Common myeloid progenitor, CD34-positive (primary cell): ENCODE measurements around the gene DIPK1A.
A peak's percentile ranks its signal among the peaks of the same experiment; 100 is the strongest.

Experiments
- CTCF ChIA-PET: fragments of 350-600 bp; sonication (Branson Sonifier 250); formaldehyde crosslinking; loops from one replicate; lab custom pipeline; 2021; ENCODE audit warnings: antibody characterized with exemption; lab: Charles Lee
- POLR2A ChIA-PET: fragments of 350-600 bp; sonication (Branson Sonifier 250); formaldehyde crosslinking; loops from one replicate; lab custom pipeline; 2021; ENCODE audit warnings: antibody characterized with exemption; lab: Charles Lee
- DNase-seq, 3 donors: peaks; one replicate each; pipeline versions ENCODE4 v3.0.0 to v3.0.0-alpha.2; 2013
- H3K27ac ChIP-seq, 2 experiments: 1 replicate in 1 of 2; 2 replicates in 1 of 2; pipeline ENCODE4 v1.7.0; 2013; ENCODE audit warnings: inconsistent platforms in 2 of 2, low read length in 2 of 2, mild to moderate bottlenecking in 2 of 2, low read depth in 1 of 2, moderate library complexity in 1 of 2; ENCODE audit not compliant: severe bottlenecking in 2 of 2, insufficient read depth in 1 of 2, poor library complexity in 1 of 2
- H3K27me3 ChIP-seq, 5 experiments: replicated peaks in 2 of 5; 1 replicate in 3 of 5; 2 replicates in 2 of 5; pipeline versions ENCODE4 v1.6.1 to v1.7.0; 2013; ENCODE audit warnings: low read length in 4 of 5, mild to moderate bottlenecking in 2 of 5, moderate library complexity in 2 of 5, inconsistent platforms in 1 of 5; ENCODE audit not compliant: insufficient read depth in 5 of 5, control insufficient read depth in 4 of 5
- H3K36me3 ChIP-seq, 4 experiments: 1 replicate in 2 of 4; 2 replicates in 2 of 4; pipeline versions ENCODE4 v1.6.1 to v1.7.0; 2013; ENCODE audit warnings: low read length in 3 of 4, control low read depth in 1 of 4, mild to moderate bottlenecking in 1 of 4; ENCODE audit not compliant: control insufficient read depth in 4 of 4, insufficient read depth in 4 of 4
- H3K4me1 ChIP-seq, 4 experiments: 1 replicate in 3 of 4; 2 replicates in 1 of 4; pipeline versions ENCODE4 v1.6.1 to v1.7.1; 2013; ENCODE audit warnings: low read length in 3 of 4, mild to moderate bottlenecking in 3 of 4, control low read depth in 1 of 4, inconsistent platforms in 1 of 4, moderate library complexity in 1 of 4; ENCODE audit not compliant: control insufficient read depth in 4 of 4, insufficient read depth in 4 of 4; ENCODE audit errors: control extremely low read depth in 1 of 4
- H3K4me3 ChIP-seq, 7 experiments: 1 replicate in 4 of 7; 2 replicates in 3 of 7; pipeline versions ENCODE4 v1.5.1 to v1.7.0; 2013; ENCODE audit warnings: mild to moderate bottlenecking in 7 of 7, low read length in 6 of 7, moderate library complexity in 6 of 7, inconsistent platforms in 2 of 7, low read depth in 2 of 7, control low read depth in 1 of 7; ENCODE audit not compliant: insufficient read depth in 4 of 7, control insufficient read depth in 1 of 7; ENCODE audit errors: extremely low read depth in 1 of 7
- H3K9me3 ChIP-seq, 5 experiments: 1 replicate in 4 of 5; 2 replicates in 1 of 5; pipeline versions ENCODE4 v1.6.1 to v1.7.1; 2013; ENCODE audit warnings: low read length in 4 of 5, mild to moderate bottlenecking in 2 of 5, inconsistent platforms in 1 of 5, low read depth in 1 of 5, moderate library complexity in 1 of 5; ENCODE audit not compliant: control insufficient read depth in 4 of 5, insufficient read depth in 2 of 5; ENCODE audit errors: control extremely low read depth in 1 of 5
- WGBS: methylation state at CpG from one replicate; pipeline ENCODE4 v1.1.5; 2013; ENCODE audit not compliant: insufficient coverage; 5-methylcytosine and 5-hydroxymethylcytosine counted together

Gene DIPK1A

GRCh38 chr1:92803140-92803887 lies 157.9 kb downstream of the DIPK1A start:
- CTCF ChIA-PET, result no interaction called here
- DNase-seq, result no peak
- Histone ChIP-seq H3K36me3 (no peaks in the 10 kb centered on the region), H3K4me3 (no peak overlapping the region), H3K9me3 (no peaks in the 10 kb centered on the region), H3K4me1 (no peaks in the 10 kb centered on the region), H3K27me3 (peaks cover 0 to 2% (median 0%) of the 10 kb centered on the region in 5 experiments), H3K27ac (no peak overlapping the region)
- WGBS, result 95% methylated on average over 4 of the region's 7 CpGs
- POLR2A ChIA-PET, result no interaction called here

DNA sequence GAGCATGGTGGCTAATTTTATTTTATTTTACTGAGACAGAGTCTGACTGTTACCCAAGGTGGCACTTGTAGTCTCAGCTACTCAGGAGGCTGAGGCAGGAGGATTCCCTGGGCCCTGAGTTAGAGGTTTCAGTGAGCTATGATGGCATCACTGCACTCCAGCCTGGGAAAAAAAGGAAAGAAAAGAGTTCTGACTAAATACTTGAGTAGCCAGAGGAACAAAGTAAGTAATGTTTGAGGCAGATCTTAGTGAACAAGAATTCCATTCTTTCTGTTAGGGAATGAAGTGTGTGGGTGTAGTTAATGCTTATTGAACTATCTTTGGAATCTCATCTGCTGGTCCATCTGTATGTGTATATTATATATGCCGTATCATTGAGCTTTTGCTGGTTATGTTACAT lies 163.3 kb downstream of the DIPK1A start:
- no peak for DNase-seq
- H3K4me1 ChIP-seq, result no peaks in the 10 kb centered on the region
- no peaks in the 10 kb centered on the region for H3K36me3 ChIP-seq
- H3K4me3 ChIP-seq, result no peak overlapping the region
- ChIA-PET CTCF (interaction anchor here (1.0 to 1.1 kb wide), 2 partner anchors 20 to 34 kb away, joined by 3 to 4 read pairs; partner anchors contain the start of gene RPL5), POLR2A (no interaction called here)
- no CpG with 5 or more reads among the region's 1 CpG for WGBS
- H3K9me3 ChIP-seq, result peaks cover 0 to 2% (median 0%) of the 10 kb centered on the region in 5 experiments
- H3K27ac ChIP-seq, result no peak overlapping the region
- H3K27me3 ChIP-seq, result peaks cover 0 to 5% (median 0%) of the 10 kb centered on the region in 5 experiments

DNA sequence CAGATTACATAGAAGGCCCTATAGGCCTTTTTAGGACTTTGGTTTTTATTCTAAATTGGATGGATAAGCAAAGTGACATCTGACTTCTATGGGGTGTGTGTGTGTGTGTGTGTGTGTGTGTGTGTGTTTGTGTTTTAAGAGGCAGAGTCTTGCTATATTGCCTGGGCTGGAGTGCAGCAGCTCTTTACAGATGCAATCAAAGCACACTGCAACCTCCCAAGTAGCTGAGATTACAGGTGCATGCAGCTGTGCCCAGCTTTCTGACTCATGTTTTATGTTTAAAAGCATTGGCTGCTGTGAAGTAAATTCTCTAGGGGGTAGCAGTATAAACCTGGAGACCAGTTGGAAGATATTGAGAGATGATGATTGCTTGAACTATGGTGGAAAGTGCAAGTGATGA lies 164.0 kb downstream of the DIPK1A start:
- DNase-seq, result no peak
- peaks cover 0 to 2% (median 0%) of the 10 kb centered on the region in 5 experiments for H3K9me3 ChIP-seq
- no peaks in the 10 kb centered on the region for H3K4me1 ChIP-seq
- H3K36me3 ChIP-seq, result no peaks in the 10 kb centered on the region
- H3K4me3 ChIP-seq, result no peak overlapping the region
- ChIA-PET POLR2A (no interaction called here), CTCF (no interaction called here)
- peaks cover 0 to 5% (median 4%) of the 10 kb centered on the region in 5 experiments for H3K27me3 ChIP-seq
- no peak overlapping the region for H3K27ac ChIP-seq

- CTCF ChIA-PET, result interaction anchor here (1.0 kb wide), 1 partner anchor 10 kb away, joined by 3 read pairs; the partner anchor contains the start of gene EVI5
- POLR2A ChIA-PET, result no interaction called here
- Histone ChIP-seq H3K36me3 (no peaks in the 10 kb centered on the region), H3K9me3 (peaks cover 0 to 2% (median 0%) of the 10 kb centered on the region in 5 experiments), H3K4me3 (no peak overlapping the region), H3K27me3 (peaks cover 0 to 12% (median 4%) of the 10 kb centered on the region in 5 experiments), H3K27ac (no peak overlapping the region), H3K4me1 (no peaks in the 10 kb centered on the region)
- WGBS, result no CpG with 5 or more reads among the region's 4 CpGs
- no peak for DNase-seq
Observed at GRCh38 chr1:92795166-92795565, 166.1 kb downstream of the DIPK1A start.

DNA sequence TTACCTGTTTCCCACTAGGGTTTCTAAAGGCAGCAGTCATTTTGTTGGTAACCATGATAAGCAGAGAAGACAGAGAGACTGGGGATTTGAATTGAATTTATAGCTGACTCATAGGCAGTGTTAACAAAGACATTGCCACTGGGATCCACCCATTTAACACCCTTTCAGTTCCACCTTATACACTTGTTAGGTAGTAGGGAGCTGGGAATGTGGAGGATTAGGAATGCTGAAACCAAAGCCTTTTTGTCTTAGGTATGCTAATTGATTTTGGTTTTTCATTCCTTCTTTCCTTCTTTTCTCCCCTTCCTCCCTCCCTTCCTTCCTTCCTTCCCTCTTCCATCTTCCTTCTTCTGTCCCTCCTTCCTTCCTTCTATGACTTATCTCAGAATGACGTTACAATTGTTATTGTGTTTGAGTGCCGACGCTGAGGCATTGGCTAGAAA lies 168.9 kb downstream of the DIPK1A start:
- no peaks in the 10 kb centered on the region for H3K36me3 ChIP-seq
- ChIA-PET CTCF (interaction anchor here (1.6 kb wide), 1 partner anchor 36 kb away, joined by 4 read pairs; no protein-coding TSS in a partner anchor), POLR2A (no interaction called here)
- peak in 1 of 3 donors; percentile 17 for DNase-seq
- H3K27ac ChIP-seq, result no peak overlapping the region
- peaks cover 0 to 2% (median 0%) of the 10 kb centered on the region in 5 experiments for H3K9me3 ChIP-seq
- no peak overlapping the region for H3K4me3 ChIP-seq
- H3K27me3 ChIP-seq, result peaks cover 0 to 18% (median 6%) of the 10 kb centered on the region in 5 experiments
- no peaks in the 10 kb centered on the region for H3K4me1 ChIP-seq
- WGBS, result no CpG with 5 or more reads among the region's 3 CpGs
